Ishikawa (cell line): Measurements from ENCODE around the gene DOK6.

Source experiments
- CEBPB ChIP-seq: IDR thresholded peaks from 2 replicates; pipeline ENCODE4 v1.6.1; 2012
- CREB1 ChIP-seq: IDR thresholded peaks from 2 replicates; pipeline ENCODE4 v1.6.1; 2012; ENCODE audit warnings: low read depth
- EGR1 ChIP-seq: IDR thresholded peaks from 2 replicates; pipeline ENCODE4 v1.6.1; 2012
- EP300 ChIP-seq: IDR thresholded peaks from 2 replicates; pipeline ENCODE4 v1.6.1; 2012; ENCODE audit warnings: borderline replicate concordance
- FOXM1 ChIP-seq: IDR thresholded peaks from 2 replicates; pipeline ENCODE4 v1.6.1; 2012; ENCODE audit warnings: low read depth, borderline replicate concordance
- MAX ChIP-seq: IDR thresholded peaks from 2 replicates; pipeline ENCODE4 v1.6.1; 2012
- NFIC ChIP-seq: IDR thresholded peaks from 2 replicates; pipeline ENCODE4 v1.6.1; 2012
- RAD21 ChIP-seq: IDR thresholded peaks from 2 replicates; pipeline ENCODE4 v1.6.1; 2012; ENCODE audit warnings: low read depth
- TAF1 ChIP-seq: IDR thresholded peaks from 2 replicates; pipeline ENCODE4 v1.6.1; 2012; ENCODE audit warnings: low read depth, mild to moderate bottlenecking
- TCF12 ChIP-seq: IDR thresholded peaks from 2 replicates; pipeline ENCODE4 v1.6.1; 2012; ENCODE audit warnings: low read depth
- TEAD4 ChIP-seq: IDR thresholded peaks from 2 replicates; pipeline ENCODE4 v1.6.1; 2012
- USF1 ChIP-seq: IDR thresholded peaks from 2 replicates; pipeline ENCODE4 v1.6.1; 2012
- YY1 ChIP-seq: IDR thresholded peaks from 2 replicates; pipeline ENCODE4 v1.6.1; 2012; ENCODE audit warnings: low read depth

- no peak for TF ChIP-seq YY1
- no peak for TF ChIP-seq CREB1
- no peak for TF ChIP-seq CEBPB
- TF ChIP-seq EGR1, result no peak
- no peak for TF ChIP-seq TEAD4
- TF ChIP-seq MAX, result no peak
- no peak for TF ChIP-seq EP300
- TF ChIP-seq FOXM1, result no peak
- TF ChIP-seq RAD21, result no peak
- TF ChIP-seq USF1, result no peak
- TF ChIP-seq NFIC, result no peak
- TF ChIP-seq TCF12, result no peak
- TF ChIP-seq TAF1, result no peak
Measured at GRCh38 chr18:69784815-69785214, 384.1 kb downstream of the DOK6 start.
